A673 (cell line): ENCODE results near the gene MBNL2.

Experiments used
- CTCF ChIP-seq: fragments of 300-800, 200-600 bp; sonication (generic); conservative IDR thresholded peaks from 2 replicates; pipeline ENCODE4 v1.5.1; 2017; ENCODE audit warnings: low read depth, mild to moderate bottlenecking, antibody characterized with exemption, low read length, moderate library complexity, mixed read lengths
- EZH2 ChIP-seq: fragments of 200-600 bp; sonication (generic); IDR thresholded peaks from 2 replicates; pipeline ENCODE4 v1.6.1; 2017; ENCODE audit warnings: borderline replicate concordance, low read depth, mild to moderate bottlenecking, mixed read lengths, antibody characterized with exemption, low read length; ENCODE audit not compliant: poor library complexity, severe bottlenecking

- no peak for TF ChIP-seq CTCF
- no peak for TF ChIP-seq EZH2
Observed at GRCh38 chr13:97252735-97253134, 30.6 kb downstream of the MBNL2 start.
